ENCODE results near the gene ACAA2.
"Not testable (repeated sequence)": the region's sequence is repeated elsewhere in the genome, so short reads cannot be mapped to it uniquely, and the experiment has no call there.

Gene ACAA2

GRCh38 chr18:49808553-49809191, 4.7 kb downstream of the ACAA2 start:
- not testable (repeated sequence) for DNase-seq

- DNase-seq = no peak
These were observed 9.2 kb downstream of the ACAA2 start for GRCh38 chr18:49804096-49804495.

- no peak for DNase-seq
These were observed 10.7 kb downstream of the ACAA2 start for GRCh38 chr18:49802623-49803022.

- not testable (repeated sequence) for DNase-seq
These were observed 12.8 kb downstream of the ACAA2 start for GRCh38 chr18:49800491-49800890.

GRCh38 chr18:49799806-49800205, 13.5 kb downstream of the ACAA2 start:
- DNase-seq = not testable (repeated sequence)

- no peak for DNase-seq
These were observed 15.3 kb downstream of the ACAA2 start for GRCh38 chr18:49798001-49798400.

GRCh38 chr18:49795612-49796552, 17.5 kb downstream of the ACAA2 start:
- no peak for DNase-seq

- DNase-seq = no peak
These were observed 18.6 kb downstream of the ACAA2 start for GRCh38 chr18:49794743-49795142.

GRCh38 chr18:49789560-49790134, 23.7 kb downstream of the ACAA2 start:
- peak; percentile 9 to 36 for DNase-seq

GRCh38 chr18:49788327-49788898, 24.9 kb downstream of the ACAA2 start:
- no peak for DNase-seq

GRCh38 chr18:49786019-49786720, 27.2 kb downstream of the ACAA2 start:
- DNase-seq = no peak

GRCh38 chr18:49784427-49785185, 28.7 kb downstream of the ACAA2 start:
- DNase-seq = no peak

- not testable (repeated sequence) for DNase-seq
These were observed 29.7 kb downstream of the ACAA2 start for GRCh38 chr18:49783631-49784030.

GRCh38 chr18:49778826-49779465, 34.4 kb downstream of the ACAA2 start:
- no peak for DNase-seq

GRCh38 chr18:49769047-49769728, 44.1 kb downstream of the ACAA2 start:
- no peak for DNase-seq

- DNase-seq = peak in 1 of 2 experiments; percentile 10
These were observed 45.3 kb downstream of the ACAA2 start for GRCh38 chr18:49768051-49768391.

- no peak for DNase-seq
These were observed 46.0 kb downstream of the ACAA2 start for GRCh38 chr18:49767111-49768050.

- no peak for DNase-seq
These were observed 46.7 kb downstream of the ACAA2 start for GRCh38 chr18:49766646-49767045.

- DNase-seq = no peak
These were observed 49.3 kb downstream of the ACAA2 start for GRCh38 chr18:49764032-49764431.

GRCh38 chr18:49763590-49763989, 49.7 kb downstream of the ACAA2 start:
- DNase-seq = no peak

All from activated CD4-positive, alpha-beta T cell treated with anti-CD3 and anti-CD28 coated beads, Interleukin-2, amount 50 U/mL, for 48 hours (primary cell).